HG03342 (cell line): Measurements from ENCODE around the gene RASD2.
"Not testable (repeated sequence)": the region's sequence is repeated elsewhere in the genome, so short reads cannot be mapped to it uniquely, and the experiment has no call there.

Source experiments
- ATAC-seq: cut with Tn5 transposase; IDR thresholded peaks from one replicate; pipeline ENCODE4 v1.9.1; 2021; ENCODE audit warnings: mild to moderate bottlenecking, moderate library complexity; ENCODE audit not compliant: unreplicated experiment

RASD2 gene

GRCh38 chr22:35540595-35541253 lies at the start of gene RASD2:
TSS of gene RASD2 (plus strand) at chr22:35540831. CDS start at chr22:35546810, 5,979 bp downstream.
- ATAC-seq = no peak

GRCh38 chr22:35491061-35491907 lies 49.3 kb upstream of the RASD2 start:
- ATAC-seq = not testable (repeated sequence)

GRCh38 chr22:35491908-35492380 lies 48.7 kb upstream of the RASD2 start:
- ATAC-seq = no peak

- ATAC-seq = no peak
Measured at GRCh38 chr22:35493074-35493473, 47.6 kb upstream of the RASD2 start.

GRCh38 chr22:35495711-35496110 lies 44.9 kb upstream of the RASD2 start:
- ATAC-seq = not testable (repeated sequence)

GRCh38 chr22:35496768-35497312 lies 43.8 kb upstream of the RASD2 start:
- no peak for ATAC-seq

- no peak for ATAC-seq
Measured at GRCh38 chr22:35498026-35498800, 42.4 kb upstream of the RASD2 start.

GRCh38 chr22:35502836-35503235 lies 37.8 kb upstream of the RASD2 start:
- no peak for ATAC-seq

- no peak for ATAC-seq
Measured at GRCh38 chr22:35505399-35506258, 35.0 kb upstream of the RASD2 start.

GRCh38 chr22:35506259-35506570 lies 34.4 kb upstream of the RASD2 start:
- no peak for ATAC-seq

GRCh38 chr22:35507851-35508250 lies 32.8 kb upstream of the RASD2 start:
- not testable (repeated sequence) for ATAC-seq

- no peak for ATAC-seq
Measured at GRCh38 chr22:35509451-35509850, 31.2 kb upstream of the RASD2 start.

GRCh38 chr22:35509960-35510359 lies 30.7 kb upstream of the RASD2 start:
- ATAC-seq = no peak

GRCh38 chr22:35510481-35510934 lies 30.1 kb upstream of the RASD2 start:
- no peak for ATAC-seq

GRCh38 chr22:35510951-35511350 lies 29.7 kb upstream of the RASD2 start:
- ATAC-seq = no peak

- ATAC-seq = no peak
Measured at GRCh38 chr22:35514366-35514765, 26.3 kb upstream of the RASD2 start.

- not testable (repeated sequence) for ATAC-seq
Measured at GRCh38 chr22:35515952-35516351, 24.7 kb upstream of the RASD2 start.

- no peak for ATAC-seq
Measured at GRCh38 chr22:35516723-35517122, 23.9 kb upstream of the RASD2 start.

GRCh38 chr22:35517207-35517606 lies 23.4 kb upstream of the RASD2 start:
- ATAC-seq = no peak
